Suprapubic skin (tissue), 4 donors: ENCODE measurements around the gene FRK. TPM values are rescaled to one million over a fixed set of nuclear protein-coding genes. Genes with fewer than 3 reads are reported as not detected.
"Not testable (repeated sequence)": the region's sequence is repeated elsewhere in the genome, so short reads cannot be mapped to it uniquely, and the experiment has no call there.

Experiments
- DNase-seq, 2 donors: peaks; one replicate each; pipeline ENCODE4 v3.0.0-alpha.2; 2019; ENCODE audit warnings: low spot score in 2 of 2
- H3K27ac ChIP-seq: fragments of 200-600 bp; sonication (generic); one replicate; pipeline ENCODE4 v1.5.1; 2019
- H3K27me3 ChIP-seq: fragments of 200-600 bp; sonication (generic); one replicate; pipeline ENCODE4 v1.5.1; 2019
- H3K36me3 ChIP-seq: fragments of 200-600 bp; sonication (generic); one replicate; pipeline ENCODE4 v1.5.1; 2019
- H3K4me1 ChIP-seq: fragments of 200-600 bp; sonication (generic); one replicate; pipeline ENCODE4 v1.5.1; 2019
- H3K4me3 ChIP-seq: fragments of 200-600 bp; sonication (generic); one replicate; pipeline ENCODE4 v1.5.1; 2019; ENCODE audit warnings: mild to moderate bottlenecking
- H3K9me3 ChIP-seq: fragments of 200-600 bp; sonication (generic); one replicate; pipeline ENCODE4 v1.5.1; 2019
- EP300 ChIP-seq: sonication (generic); formaldehyde crosslinking; IDR thresholded peaks from one replicate; pipeline ENCODE4 v1.6.1; 2017; ENCODE audit warnings: antibody characterized with exemption
- POLR2A ChIP-seq, 2 donors: fragments of 450-650 bp; IDR thresholded peaks; one replicate each; pipeline ENCODE4 v1.6.1; 2017; ENCODE audit warnings: antibody characterized with exemption in 2 of 2, mild to moderate bottlenecking in 2 of 2, moderate library complexity in 2 of 2
- POLR2AphosphoS5 ChIP-seq, 3 donors: sonication (generic); formaldehyde crosslinking; IDR thresholded peaks; one replicate each; pipeline ENCODE4 v1.6.1; 2017; ENCODE audit warnings: antibody characterized with exemption in 3 of 3
- WGBS: methylation state at CpG from one replicate; pipeline ENCODE4 v1.1.5; 2018; 5-methylcytosine and 5-hydroxymethylcytosine counted together
- total RNA-seq, 4 donors: library from RNA; depleted of rRNA; stranded (reverse); fragments of >200 nt; gene quantifications; one replicate each; pipeline ENCODE4 v1.1.0, GENCODE V29; 2016
- TF ChIP-seq, protein P1 (sequence below), 2 donors: fragments of 200-600 bp in 1 of 2; fragments of 450-650 bp in 1 of 2; sonication (generic) in 1 of 2; IDR thresholded peaks; one replicate each; pipeline ENCODE4 v1.5.1; 2016 to 2019; ENCODE audit warnings: antibody characterized with exemption in 2 of 2, mild to moderate bottlenecking in 1 of 2, moderate library complexity in 1 of 2

FRK gene
- total RNA-seq, 4 donors from 2014 or later: 1.6 to 3.6 (median 3.0) TPM

DNA sequence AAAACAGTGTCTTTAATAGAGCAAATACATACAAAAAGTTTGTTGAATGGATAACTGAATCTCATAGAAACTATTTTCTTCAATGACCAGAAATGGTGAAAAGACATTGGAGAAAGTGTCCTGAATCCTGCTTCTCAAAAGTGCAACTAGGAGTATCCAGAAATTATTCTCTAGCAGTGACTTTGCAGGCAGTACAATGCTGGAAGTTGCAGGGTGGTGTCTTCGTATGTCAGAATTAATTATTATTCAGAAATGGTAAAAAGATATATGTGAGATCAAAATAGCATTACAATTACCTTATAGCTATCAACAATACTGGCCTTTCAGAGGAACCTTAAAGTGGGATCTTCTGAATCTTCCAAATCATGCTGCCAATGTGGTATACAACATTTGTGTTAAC lies 10.0 kb downstream of the FRK start:
- H3K4me1 ChIP-seq: no peaks in the 10 kb centered on the region
- DNase-seq: no peak
- H3K36me3 ChIP-seq: no peaks in the 10 kb centered on the region
- no peaks in the 10 kb centered on the region for H3K27me3 ChIP-seq
- no peaks in the 10 kb centered on the region for H3K9me3 ChIP-seq
- TF ChIP-seq POLR2AphosphoS5 (IDR thresholded peaks at IDR 0.05) (no peak), POLR2A (IDR thresholded peaks at IDR 0.05) (no peak), EP300 (no peak)
- TF ChIP-seq, protein P1, sequence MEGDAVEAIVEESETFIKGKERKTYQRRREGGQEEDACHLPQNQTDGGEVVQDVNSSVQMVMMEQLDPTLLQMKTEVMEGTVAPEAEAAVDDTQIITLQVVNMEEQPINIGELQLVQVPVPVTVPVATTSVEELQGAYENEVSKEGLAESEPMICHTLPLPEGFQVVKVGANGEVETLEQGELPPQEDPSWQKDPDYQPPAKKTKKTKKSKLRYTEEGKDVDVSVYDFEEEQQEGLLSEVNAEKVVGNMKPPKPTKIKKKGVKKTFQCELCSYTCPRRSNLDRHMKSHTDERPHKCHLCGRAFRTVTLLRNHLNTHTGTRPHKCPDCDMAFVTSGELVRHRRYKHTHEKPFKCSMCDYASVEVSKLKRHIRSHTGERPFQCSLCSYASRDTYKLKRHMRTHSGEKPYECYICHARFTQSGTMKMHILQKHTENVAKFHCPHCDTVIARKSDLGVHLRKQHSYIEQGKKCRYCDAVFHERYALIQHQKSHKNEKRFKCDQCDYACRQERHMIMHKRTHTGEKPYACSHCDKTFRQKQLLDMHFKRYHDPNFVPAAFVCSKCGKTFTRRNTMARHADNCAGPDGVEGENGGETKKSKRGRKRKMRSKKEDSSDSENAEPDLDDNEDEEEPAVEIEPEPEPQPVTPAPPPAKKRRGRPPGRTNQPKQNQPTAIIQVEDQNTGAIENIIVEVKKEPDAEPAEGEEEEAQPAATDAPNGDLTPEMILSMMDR (IDR thresholded peaks at IDR 0.05): no peak
- H3K27ac ChIP-seq: no peak overlapping the region
- H3K4me3 ChIP-seq: no peak overlapping the region
- WGBS: 89% methylated on average over 1 of the region's 1 CpG

DNA sequence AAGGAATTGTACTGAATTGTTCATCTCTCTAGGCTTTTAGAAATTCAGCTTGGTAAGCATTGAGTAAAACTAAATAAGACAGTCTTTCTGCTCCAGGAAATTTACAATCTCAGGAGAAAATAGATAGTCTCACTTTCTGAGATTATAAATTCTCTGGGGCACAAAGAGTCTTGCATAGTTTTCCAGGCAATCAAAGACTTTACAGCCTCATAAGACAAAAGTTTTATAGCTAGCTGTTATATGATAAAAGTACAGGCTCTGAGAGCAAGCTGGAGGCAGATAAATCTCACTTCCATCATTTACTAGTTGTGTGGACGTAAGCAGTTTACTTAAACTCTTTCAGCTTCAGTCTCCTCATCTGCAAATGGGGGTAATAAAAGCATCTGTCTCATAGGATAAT lies 11.4 kb downstream of the FRK start:
- Histone ChIP-seq H3K9me3 (no peaks in the 10 kb centered on the region), H3K36me3 (no peaks in the 10 kb centered on the region), H3K27me3 (no peaks in the 10 kb centered on the region), H3K27ac (no peak overlapping the region), H3K4me1 (no peaks in the 10 kb centered on the region), H3K4me3 (no peak overlapping the region)
- WGBS: 90% methylated on average over 1 of the region's 1 CpG
- TF ChIP-seq POLR2AphosphoS5 (IDR thresholded peaks at IDR 0.05) (no peak), EP300 (no peak), POLR2A (IDR thresholded peaks at IDR 0.05) (no peak)
- TF ChIP-seq, protein P1 (IDR thresholded peaks at IDR 0.05): no peak
- no peak for DNase-seq

DNA sequence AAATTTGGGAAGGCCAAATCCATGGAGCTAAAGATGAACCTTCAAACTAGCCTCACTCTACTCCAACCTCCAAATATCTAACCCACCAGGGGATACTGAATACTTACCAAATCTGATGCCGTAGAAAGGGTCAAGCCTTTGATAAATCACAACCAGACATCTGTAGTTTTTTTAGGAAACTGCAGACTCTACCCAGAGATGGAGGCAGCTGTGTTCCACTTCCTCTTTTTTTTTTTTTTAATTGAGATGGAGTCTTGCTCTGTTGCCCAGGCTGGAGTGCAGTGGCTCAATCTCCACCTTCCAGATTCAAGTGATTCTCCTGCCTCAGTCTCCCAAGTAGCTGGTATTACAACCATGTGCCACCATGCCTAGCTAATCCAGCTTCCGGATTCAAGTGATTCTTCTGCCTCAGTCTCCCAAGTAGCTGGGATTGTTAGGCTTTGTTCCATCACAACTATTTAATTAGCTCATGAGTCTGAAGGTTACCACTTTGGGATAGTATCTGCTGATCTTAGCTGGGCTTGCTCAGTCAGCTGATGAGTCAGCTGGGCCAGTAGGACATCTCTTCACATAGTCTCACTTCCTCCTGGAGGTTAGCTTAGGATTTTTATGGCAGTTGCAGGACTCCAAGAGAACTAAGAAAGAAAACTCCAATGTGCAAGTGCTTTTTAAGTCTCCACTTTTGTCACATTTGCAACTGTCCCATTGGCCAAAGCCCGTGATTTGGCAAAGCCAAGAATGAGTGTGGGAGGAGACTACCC lies 13.3 kb downstream of the FRK start:
- 88% methylated on average over 3 of the region's 3 CpGs for WGBS
- DNase-seq: no peak
- no peak overlapping the region for H3K27ac ChIP-seq

DNA sequence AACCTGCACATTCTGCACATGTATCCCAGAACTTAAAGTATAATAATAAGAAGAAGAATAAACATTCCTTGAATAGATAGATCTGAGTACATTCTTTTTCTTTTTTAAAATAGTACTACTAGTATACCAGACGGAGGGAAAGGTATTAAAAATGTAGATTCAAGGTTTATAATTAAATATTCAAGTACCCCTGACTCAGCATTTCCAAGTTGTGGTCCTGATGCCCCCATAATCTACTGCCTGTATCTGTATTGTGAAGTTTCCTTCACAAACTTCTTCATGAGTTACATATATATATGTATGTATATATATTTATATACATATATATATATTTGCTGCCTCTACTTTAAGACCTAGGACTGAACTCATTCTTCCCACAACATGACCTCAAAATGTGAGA lies 14.0 kb downstream of the FRK start:
- Histone ChIP-seq H3K9me3 (no peaks in the 10 kb centered on the region), H3K4me3 (no peak overlapping the region), H3K27ac (no peak overlapping the region), H3K27me3 (no peaks in the 10 kb centered on the region), H3K36me3 (no peaks in the 10 kb centered on the region), H3K4me1 (no peaks in the 10 kb centered on the region)
- no peak for TF ChIP-seq POLR2A (IDR thresholded peaks at IDR 0.05)
- TF ChIP-seq EP300: no peak
- TF ChIP-seq, protein P1 (IDR thresholded peaks at IDR 0.05): no peak
- TF ChIP-seq POLR2AphosphoS5 (IDR thresholded peaks at IDR 0.05): no peak
- 0% methylated on average over 1 of the region's 1 CpG for WGBS
- no peak for DNase-seq

More for the DNA sequence above, 13.3 kb downstream of the FRK start:
- Histone ChIP-seq H3K4me3 (no peak overlapping the region), H3K27me3 (no peaks in the 10 kb centered on the region), H3K9me3 (no peaks in the 10 kb centered on the region), H3K36me3 (no peaks in the 10 kb centered on the region), H3K4me1 (no peaks in the 10 kb centered on the region)
- TF ChIP-seq POLR2AphosphoS5 (IDR thresholded peaks at IDR 0.05) (no peak), EP300 (no peak), POLR2A (IDR thresholded peaks at IDR 0.05) (no peak)
- TF ChIP-seq, protein P1 (IDR thresholded peaks at IDR 0.05): no peak

DNA sequence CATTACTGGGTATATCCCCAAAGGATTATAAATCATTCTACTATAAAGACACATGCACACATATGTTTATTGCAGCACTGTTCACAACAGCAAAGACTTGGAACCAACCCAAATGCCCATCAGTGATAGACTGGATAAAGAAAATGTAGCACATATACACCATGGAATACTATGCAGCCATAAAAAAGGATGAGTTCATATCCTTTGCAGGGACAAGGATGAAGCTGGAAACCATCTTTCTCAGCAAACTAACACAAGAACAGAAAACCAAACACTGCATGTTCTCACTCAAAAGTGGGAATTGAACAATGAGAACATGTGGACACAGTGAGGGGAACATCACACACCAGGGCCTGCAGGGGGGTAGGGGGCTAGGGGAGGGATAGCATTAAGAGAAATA lies 14.4 kb downstream of the FRK start:
- H3K9me3 ChIP-seq, DNase-seq, H3K4me1 ChIP-seq, H3K27me3 ChIP-seq, H3K4me3 ChIP-seq, H3K27ac ChIP-seq, H3K36me3 ChIP-seq: not testable (repeated sequence)

DNA sequence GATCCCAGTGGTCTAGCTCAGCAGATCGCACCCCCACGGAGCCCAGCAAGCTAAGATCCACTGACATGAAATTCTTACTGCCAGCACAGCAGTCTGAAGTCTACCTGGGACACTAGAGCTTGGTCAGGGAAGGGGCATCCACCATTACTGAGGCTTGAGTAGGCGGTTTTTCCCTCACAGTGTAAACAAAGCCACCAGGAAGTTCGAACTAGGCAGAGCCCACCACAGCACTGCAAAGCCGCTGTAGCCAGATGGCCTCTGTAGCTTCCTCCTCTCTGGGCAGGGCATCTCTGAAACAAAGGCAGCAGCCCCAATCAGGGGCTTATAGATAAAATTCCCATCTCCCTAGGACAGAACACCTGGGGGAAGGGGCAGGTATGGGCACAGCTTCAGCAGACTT lies 18.8 kb downstream of the FRK start:
- TF ChIP-seq, protein P1 (IDR thresholded peaks at IDR 0.05): no peak
- TF ChIP-seq POLR2A (IDR thresholded peaks at IDR 0.05) (no peak), EP300 (no peak), POLR2AphosphoS5 (IDR thresholded peaks at IDR 0.05) (no peak)
- Histone ChIP-seq H3K27me3 (no peaks in the 10 kb centered on the region), H3K4me3 (no peak overlapping the region), H3K4me1 (peaks cover 2% of the 10 kb centered on the region), H3K27ac (no peak overlapping the region), H3K36me3 (no peaks in the 10 kb centered on the region), H3K9me3 (no peaks in the 10 kb centered on the region)
- no peak for DNase-seq
- WGBS: 75% methylated on average over 2 of the region's 5 CpGs
